Central memory CD4-positive, alpha-beta T cell (primary cell): ENCODE data around the gene TDRD6.

Source experiments
- DNase-seq: peaks from one replicate; pipeline ENCODE4 v3.0.0; 2022

TDRD6 gene

DNA sequence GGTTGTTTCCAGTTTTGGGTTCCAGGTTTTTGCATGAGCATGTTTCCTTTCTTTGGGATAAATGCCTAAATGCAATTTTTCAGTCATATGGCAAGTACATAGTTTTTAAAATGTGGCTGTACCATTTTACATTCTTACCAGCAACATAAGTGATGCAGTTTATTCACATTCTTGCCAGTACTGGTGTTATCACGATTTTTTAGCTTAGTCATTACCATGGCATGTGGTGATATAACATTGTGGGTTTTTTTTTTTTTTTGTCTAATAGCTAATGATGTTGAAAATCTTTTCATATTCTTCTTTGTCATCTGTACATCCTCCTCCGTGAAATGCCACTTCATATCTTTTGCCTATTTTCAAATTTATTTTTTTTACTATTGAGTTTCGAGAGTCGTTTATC, 2.9 kb upstream of the TDRD6 start:
- DNase-seq = no peak

DNA sequence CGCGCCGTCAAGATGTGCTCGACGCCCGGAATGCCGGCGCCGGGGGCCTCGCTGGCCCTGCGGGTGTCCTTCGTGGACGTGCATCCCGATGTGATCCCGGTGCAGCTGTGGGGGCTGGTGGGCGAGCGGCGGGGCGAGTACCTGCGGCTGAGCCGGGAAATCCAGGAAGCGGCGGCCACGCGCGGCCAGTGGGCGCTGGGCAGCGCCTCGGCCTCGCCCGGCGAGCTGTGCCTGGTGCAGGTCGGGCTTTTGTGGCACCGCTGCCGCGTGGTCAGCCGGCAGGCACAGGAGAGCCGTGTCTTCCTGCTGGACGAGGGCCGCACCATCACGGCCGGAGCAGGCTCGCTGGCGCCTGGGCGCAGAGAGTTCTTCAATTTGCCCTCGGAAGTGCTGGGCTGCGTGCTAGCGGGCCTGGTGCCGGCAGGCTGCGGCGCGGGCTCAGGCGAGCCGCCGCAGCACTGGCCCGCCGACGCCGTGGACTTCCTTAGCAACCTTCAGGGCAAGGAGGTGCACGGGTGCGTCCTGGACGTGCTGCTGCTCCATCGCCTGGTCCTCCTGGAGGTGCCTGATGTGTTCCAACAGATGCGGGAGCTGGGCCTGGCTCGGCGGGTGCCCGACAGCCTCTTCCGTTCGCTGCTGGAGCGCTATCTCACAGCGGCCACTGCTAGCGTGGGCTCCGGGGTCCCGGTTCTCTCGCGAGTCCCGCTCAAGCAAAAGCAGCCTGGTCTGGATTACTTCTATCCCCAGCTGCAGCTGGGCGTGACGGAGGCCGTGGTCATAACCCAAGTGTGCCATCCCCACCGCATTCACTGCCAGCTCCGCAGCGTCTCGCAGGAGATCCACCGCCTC, 656 bp downstream of the TDRD6 start:
- no peak for DNase-seq

DNA sequence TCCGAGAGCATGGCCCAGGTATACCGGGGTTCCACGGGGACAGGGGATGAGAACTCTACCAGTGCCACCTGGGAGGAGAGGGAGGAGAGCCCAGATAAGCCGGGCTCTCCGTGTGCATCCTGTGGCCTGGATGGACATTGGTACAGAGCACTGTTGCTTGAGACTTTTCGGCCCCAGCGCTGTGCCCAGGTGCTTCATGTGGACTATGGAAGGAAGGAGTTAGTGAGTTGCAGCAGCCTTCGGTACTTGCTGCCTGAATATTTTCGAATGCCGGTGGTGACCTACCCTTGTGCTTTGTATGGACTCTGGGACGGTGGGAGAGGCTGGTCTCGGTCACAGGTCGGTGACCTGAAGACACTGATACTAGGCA, 1.3 kb downstream of the TDRD6 start:
- DNase-seq = no peak

DNA sequence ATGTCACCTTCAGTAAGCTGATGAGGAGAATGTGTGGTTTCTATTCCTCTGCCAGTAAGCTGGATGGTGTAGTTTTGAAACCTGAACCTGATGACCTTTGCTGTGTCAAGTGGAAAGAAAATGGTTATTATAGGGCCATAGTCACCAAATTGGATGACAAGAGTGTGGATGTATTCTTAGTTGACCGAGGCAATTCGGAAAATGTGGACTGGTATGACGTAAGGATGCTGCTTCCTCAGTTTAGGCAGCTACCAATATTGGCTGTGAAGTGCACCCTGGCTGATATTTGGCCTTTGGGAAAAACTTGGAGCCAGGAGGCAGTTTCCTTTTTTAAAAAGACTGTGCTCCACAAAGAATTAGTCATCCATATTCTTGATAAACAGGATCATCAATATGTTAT, 2.0 kb downstream of the TDRD6 start:
- DNase-seq = no peak

DNA sequence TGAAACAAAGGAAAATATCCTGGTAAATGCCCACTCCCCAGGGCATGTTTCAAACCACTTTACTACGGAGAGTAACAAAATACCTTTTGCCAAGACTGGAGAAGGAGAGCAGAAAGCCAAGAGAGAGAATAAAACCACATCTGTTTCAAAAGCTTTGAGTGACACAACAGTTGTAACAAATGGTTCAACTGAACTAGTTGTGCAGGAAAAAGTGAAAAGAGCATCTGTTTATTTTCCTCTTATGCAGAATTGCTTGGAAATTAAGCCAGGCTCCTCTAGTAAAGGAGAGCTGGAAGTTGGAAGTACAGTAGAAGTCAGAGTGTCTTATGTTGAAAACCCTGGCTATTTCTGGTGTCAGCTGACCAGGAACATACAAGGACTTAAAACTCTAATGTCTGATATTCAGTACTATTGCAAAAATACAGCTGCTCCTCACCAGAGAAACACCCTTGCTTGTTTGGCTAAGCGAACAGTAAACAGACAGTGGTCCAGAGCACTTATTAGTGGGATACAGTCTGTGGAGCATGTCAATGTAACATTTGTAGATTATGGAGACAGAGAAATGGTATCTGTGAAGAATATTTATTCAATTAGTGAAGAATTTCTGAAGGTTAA, 2.6 kb downstream of the TDRD6 start:
- DNase-seq = no peak

DNA sequence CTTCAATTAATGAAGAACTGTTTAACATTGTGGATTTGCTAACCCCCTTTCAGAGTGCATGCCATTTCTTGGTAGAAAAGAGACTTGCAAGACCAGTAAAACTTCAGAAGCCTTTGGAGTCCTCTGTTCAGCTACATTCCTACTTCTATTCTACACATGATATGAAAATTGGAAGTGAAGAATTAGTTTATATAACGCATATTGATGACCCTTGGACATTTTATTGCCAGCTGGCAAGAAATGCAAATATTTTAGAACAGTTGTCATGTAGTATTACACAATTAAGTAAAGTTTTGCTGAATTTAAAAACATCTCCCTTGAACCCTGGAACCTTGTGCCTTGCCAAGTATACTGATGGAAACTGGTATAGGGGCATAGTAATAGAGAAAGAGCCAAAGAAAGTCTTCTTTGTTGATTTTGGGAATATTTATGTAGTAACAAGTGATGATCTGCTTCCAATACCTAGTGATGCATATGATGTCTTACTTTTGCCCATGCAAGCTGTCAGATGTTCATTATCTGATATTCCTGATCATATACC, 3.3 kb downstream of the TDRD6 start:
- DNase-seq = no peak

DNA sequence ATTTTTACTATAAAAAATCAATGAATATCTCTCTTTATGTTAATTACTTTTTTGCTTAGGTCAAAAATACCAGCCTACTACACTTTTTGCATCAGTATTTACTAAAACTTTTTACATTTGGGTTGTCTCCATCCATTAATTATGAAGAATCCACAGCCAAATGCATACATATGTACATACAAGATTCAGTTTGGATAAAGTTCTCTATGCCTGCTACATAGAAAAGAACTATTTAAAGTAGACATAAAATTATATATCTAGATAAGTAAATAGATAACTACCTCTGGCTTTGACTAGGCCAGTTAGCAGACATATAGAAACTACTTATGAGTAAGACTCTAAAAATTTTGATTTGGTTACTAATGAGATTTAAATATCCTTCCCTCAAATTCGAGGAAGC, 12.3 kb downstream of the TDRD6 start:
- no peak for DNase-seq

DNA sequence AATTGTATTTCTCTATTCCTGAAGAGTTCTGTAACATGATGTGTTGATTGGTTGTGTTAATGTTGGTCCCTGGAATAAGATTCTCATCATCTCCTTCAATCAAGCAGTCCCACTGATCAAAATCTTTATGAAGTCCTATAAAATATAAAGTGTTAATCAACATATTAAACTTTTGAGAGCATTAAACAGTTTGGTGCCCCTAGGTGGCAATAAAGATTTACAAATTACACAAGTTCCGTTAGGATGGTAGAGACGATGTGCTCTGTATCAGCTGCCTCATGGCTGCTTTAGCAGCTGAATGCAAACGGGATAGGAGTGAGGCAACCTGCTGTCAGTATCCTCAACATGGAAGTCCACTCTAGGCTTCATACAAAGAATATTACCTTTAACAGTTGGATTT, 16.9 kb downstream of the TDRD6 start:
- no peak for DNase-seq

DNA sequence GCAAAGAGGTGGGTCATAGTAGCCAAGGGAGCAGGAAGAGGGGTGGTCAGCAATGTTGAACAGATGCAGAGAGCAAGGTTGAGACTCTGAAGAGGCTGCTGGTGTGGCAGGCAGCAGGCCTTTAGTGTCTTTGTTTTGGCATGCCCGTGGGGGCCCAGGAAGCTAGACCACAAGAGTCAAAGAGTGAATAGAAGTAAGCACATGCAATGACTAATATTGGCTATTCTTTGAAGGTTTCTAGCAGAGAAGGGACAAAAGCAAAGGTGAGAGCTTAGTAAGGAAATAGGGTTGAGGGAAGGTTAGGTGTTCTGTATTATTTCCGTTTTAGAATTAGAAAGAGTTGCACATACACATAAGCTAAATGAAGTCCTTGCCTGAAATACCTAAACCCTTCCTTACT, 18.8 kb downstream of the TDRD6 start:
- no peak for DNase-seq

DNA sequence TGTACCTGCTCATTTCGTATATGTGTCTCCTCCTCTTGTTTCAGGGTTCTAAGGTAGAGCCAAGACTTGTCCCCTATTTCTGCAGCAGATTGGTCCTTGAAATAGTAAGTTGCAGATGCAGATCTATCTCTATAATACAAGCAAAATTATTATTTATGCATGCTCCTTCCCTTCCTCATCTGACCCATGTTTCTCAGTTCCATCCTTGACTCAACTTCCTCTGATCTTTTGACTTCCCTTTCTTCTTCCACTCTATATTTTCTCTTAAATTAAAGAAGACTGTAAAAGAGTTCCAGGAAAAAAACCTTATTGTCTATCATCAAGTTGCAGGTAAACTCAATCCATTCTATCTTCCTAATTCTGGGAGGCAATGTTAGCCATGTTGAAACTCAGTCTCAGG, 23.8 kb downstream of the TDRD6 start:
- DNase-seq = no peak

DNA sequence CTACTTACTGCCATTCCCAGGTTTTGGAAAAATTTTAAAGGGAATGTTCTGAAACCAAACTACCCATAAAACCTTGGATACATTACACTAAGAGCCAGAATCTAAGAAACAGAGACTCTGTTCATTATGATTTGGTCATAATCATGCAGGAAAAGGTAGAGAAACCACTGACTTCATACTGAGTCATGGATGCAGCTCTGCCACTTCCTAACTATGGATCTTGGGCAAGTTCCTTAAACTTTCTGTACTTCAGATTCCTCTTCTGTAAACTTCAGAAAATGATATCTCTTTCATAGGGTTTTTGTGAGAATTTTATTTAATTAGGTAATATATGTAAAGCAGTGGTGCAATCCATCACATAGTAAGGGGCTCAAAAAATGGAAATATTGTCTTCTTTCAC, 27.5 kb downstream of the TDRD6 start:
- DNase-seq = no peak

DNA sequence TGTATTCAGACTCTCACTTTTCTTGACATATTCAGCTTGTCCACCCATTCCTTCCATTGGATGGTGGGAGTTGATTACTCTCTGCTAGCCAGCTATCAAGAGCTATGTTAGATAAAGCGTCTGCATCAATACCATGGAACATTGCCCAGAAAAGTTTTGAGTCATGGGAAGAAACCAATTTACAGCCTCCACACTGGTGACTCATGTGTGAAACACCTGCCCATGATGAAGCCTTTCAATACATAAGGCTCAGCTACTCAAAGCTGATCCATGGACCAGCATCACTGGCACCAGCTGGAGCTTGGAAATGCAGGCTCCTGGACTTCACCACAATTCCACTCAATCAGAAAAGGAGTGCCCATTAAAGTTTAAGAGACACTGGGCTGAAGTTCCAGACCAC, 31.4 kb downstream of the TDRD6 start:
- DNase-seq = no peak

DNA sequence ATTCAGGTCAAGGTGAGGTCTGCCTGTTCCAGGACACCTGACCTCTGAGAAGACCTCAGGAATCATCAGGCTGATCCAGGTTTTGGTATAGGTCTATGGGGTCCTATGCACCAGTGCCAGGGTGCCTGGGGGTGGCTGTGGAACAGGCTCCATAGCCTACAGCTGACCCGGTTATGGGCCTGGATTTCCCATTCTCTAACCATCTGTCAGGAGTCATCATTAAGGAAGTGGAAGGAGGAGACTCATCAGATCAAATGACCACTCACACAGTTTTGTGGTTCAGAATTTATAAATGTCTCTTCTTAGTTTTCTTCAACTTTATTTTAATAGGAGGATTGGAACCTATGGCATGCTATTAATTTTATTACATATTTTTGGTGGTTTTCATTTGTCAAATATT, 32.7 kb downstream of the TDRD6 start:
- DNase-seq = no peak

DNA sequence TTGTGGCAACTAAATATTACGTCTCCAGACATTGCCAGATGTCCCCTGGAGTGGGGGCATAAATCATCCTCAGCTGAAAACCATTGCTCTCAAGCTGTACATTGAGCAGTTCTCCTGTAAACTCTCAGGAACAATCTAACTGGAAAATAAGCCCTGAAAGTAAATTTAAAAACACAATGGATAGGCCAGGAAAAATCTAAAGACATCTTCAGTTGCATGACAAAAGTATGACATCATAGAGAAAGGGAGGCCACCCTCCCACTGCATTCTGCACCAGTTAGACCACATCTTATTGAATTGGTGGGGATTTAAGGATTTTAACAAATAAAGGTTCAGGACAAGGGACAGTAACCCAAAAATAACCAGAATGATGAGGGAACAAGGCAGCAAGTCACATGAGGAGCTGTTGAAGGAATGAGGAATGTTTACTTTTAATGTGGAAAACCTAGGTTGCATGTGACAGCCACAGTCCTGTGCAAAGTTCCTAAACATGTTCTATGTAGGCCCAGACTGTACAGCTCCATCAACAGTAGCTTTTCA, 42.2 kb downstream of the TDRD6 start:
- DNase-seq = no peak

DNA sequence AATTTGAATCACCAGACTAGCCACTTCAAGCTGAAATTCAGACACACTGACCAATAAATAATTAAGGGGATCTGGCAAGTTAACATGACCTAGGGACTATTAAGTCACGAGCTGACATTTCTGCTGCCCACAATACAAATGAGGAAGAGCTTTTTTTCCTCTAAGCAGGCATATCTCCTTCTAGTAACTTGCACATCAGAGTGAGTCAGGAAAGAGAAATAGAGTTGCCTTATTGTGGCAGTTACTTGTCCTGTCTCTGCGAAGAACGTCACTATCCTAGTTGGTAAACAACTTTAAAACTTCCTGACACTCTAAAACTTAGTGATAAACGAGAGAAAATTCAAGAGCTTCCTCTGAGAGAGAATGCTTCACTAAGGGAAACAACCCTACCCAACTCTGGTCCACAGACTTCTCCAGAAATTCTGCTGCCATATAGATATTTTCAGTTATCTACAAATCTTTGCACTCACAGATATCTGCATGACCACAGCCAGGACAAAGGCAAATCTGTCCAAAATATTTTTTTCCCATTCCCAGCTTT, 43.3 kb downstream of the TDRD6 start:
- DNase-seq = no peak

DNA sequence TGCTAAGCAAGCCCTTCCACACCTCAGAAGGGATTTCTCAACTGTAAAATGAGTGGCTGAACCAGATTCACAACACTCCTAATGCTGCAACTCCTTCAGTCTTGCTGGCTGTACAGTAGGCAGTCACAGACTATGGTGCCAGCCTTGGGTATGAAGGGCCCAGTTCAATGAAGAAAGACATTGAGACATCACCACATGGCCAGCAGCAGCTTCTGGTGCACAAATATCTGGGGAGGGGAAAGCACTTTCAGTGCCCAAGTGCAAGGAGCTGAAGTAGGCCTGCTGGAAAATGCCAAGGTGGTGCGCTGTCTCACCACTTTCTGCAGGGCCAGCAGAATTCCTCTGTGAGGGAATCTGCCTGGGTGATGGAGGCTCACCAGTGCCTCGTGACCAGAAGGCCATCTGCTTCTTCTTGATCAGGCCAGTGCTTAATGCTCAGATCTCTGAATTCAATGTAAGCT, 45.7 kb downstream of the TDRD6 start:
- no peak for DNase-seq

DNA sequence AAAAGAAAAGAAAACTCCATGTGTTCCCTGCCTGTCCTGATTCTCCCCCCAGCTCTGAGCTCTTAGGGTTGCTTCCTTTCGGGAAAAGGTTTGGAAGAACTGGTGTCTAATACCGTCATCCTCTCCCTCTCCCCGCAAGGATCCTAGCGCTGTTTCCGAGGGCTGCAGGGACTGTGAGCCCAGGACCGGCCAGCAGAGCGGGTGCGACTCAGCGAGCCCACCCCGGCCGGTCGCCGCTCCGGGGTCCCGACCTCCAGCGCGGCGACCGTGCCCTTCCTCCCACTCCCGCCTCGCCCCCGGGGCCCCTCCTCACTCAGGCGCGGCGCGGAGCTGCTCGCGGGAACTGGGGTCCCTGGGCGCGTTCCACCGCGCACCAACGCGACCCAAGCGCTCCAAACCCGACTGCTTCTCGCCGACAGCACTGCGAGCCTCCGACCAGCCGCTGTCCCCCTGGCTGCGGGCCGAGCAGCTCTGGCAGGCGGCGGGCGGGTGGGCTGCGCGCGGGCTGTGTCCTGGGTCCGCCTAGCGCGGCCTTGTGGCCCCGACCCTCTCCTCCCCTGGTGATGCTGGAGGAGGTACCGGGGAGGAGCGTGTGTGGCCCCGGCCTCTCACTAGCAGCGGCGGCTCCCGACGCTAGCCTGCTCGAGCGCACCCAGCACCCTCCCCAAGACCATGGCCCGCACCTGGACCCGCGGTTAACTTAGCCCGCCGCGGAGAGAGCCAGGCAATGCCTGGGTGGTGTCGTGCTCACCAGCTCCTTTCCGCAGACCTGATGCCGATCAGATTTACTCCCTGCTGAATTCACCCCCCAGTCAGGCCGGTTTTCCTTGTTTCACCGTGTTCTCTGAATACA, 47.4 kb downstream of the TDRD6 start, which contains the start of gene PLA2G7:
PLA2G7 (minus strand) TSS at position 509 of the 853 bp plus-strand sequence. CDS start 12,484 bp downstream, outside the sequence.
- DNase-seq = no peak

DNA sequence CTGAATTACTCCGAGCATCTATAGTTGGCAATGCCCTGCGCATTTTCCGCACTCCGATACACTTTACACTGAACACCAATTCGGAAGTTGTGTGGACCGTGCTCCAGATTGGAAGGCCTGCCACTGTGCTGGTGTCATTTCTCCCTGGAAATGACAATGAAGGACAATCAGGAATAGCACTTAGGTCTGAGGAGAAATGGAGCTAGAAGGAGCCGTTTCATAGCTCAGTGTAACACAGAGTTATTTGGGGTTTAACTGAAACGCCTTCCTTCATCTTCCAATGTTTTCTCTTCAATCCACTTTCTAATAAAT, 48.0 kb downstream of the TDRD6 start:
- DNase-seq = no peak

DNA sequence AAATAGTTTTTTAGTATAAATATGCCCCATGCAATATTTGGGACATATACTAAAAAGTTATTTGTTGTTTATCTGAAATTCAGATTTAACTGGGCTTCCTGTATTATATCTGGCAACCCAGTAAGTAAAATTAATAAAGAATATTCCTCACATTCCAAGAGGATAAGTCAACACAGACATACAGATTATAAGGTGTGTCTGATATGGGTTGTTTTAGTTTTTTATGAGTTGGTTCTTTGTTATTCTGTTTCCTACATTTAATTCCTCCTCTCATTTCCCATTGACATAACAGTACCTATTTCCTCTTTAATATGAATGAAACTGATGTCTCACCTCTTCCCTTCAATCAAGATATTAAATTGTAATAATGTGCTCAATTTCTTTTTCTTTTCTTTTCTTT, 49.2 kb downstream of the TDRD6 start:
- DNase-seq = no peak

DNA sequence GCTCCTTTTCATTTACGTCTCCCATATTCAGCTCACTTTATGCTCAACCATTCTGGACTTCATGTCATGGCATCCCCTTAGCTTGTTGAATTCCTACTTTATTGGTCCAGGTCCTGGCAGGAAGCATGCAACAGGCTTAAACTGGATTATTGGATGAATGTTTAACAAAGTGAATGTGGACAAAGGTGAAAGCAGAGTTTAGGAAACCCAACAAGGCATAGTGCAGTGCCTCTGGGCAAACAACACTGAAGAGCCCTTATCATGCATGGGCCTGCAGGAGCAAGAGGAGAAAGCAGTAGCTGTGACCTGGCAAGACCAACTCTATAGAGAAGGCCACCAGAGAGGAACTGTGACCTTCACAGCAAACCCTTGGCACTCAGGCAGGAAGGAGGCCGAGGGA, 53.8 kb downstream of the TDRD6 start:
- no peak for DNase-seq

DNA sequence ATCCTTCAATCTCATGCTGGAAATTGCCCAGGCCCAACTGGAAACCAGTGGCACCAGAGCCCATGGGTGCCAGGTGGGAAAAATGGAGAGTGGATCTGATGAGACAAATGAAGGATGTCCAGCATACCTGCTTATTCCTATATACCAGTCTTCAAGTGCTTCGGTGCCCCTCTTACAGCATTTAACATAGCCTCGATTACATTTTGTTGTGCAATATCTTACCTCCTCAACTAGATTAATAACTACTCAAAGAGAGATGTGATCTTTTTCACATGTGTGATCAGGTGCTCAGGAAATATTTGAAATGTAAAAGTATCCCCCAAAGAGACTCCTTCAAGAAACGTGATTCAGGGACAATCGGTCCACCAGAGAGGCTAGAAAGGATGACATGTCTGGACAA, 54.2 kb downstream of the TDRD6 start:
- no peak for DNase-seq

DNA sequence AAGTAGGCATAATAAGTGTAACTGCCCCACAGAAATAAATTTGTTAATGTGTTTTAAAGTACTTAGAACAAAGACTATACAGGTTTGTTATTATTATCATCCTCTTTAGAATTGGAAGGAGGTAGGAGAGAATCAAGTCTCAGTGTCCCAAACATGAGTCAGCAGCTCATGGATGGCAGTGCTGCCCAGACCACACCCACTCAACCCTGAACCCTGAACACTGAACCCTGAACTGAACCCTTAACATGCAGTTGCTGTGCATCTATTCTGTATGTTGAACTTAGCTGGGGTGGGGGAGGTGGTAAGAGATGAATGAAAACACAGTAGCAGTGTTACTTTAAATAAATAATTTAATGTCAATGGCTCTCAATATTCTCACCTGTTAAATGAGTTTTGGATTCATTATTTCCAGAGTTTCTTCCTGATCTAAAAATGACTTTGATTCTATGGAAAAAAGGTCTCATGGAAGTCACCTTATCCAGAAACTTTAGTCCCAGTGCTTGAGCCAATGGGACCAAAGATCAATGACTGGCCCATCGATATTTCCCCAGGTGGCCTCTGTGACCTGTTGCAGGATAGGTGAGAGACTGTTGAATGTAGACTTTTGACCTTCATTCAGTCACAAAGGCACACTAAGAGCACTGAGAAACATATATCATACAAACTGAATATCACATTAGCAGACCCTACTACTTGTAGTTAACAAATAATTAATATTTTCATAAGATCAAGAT, 55.9 kb downstream of the TDRD6 start:
- DNase-seq = no peak
